KOPT-K1 (cell line): Measurements from ENCODE around the gene CTSZ.
"Not testable (repeated sequence)": the region's sequence is repeated elsewhere in the genome, so short reads cannot be mapped to it uniquely, and the experiment has no call there.

ENCODE experiments used
- H3K27ac ChIP-seq: fragments of 200-600 bp; sonication (generic); 2 replicates; pipeline ENCODE4 v1.5.1; 2016; ENCODE audit warnings: antibody characterized with exemption, mild to moderate bottlenecking, low read depth, low read length; ENCODE audit not compliant: poor library complexity, severe bottlenecking
- H3K36me3 ChIP-seq: fragments of 200-600 bp; sonication (generic); 2 replicates; pipeline ENCODE4 v1.5.1; 2017; ENCODE audit warnings: antibody characterized with exemption, mild to moderate bottlenecking, low read length, moderate library complexity; ENCODE audit not compliant: insufficient read depth
- H3K9me3 ChIP-seq: fragments of 200-600 bp; sonication (generic); 2 replicates; pipeline ENCODE4 v1.5.1; 2017; ENCODE audit warnings: antibody characterized with exemption, low read length, mild to moderate bottlenecking; ENCODE audit not compliant: insufficient read depth, poor library complexity, severe bottlenecking

Gene CTSZ

DNA sequence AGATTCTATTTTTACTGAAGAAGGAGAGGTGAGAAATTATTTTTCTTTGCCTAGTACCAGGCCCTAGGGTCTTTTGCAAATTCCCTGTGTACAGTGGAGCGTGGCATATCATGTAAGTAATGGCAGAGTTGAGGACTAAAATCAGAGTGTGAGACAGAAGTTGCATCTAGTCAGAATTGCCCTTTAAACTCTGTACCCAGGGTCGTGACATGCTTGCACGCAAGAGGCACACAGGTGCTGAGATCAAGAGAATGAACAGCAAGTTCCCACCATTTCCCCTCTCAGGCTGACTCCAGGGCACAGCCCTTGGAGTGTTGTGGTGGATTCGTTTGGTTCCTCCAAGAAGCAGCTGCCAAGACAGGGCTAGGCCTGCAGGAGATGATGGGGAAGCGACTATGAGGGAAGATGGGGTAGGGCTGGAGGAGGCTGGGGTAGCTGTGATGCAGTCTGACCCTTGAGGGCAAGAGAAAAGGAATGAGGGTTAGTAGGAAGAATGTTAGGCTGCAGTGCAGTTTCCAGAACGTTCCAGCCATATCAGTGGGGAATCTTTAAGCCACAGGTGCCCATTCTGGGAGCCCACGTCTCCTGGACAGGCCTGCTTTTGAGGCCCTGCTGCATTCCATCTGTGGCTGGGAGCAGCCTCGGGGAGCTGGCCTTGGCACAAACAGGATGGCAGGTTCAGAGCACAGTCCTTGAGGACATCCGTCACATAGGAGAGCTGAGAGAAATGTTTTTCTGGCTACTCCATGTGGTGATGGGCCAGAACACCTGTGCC is 19.1 kb downstream of the CTSZ start:
- Histone ChIP-seq H3K36me3 (peaks cover 84% of the 10 kb centered on the region), H3K9me3 (no peaks in the 10 kb centered on the region), H3K27ac (no peak overlapping the region)

DNA sequence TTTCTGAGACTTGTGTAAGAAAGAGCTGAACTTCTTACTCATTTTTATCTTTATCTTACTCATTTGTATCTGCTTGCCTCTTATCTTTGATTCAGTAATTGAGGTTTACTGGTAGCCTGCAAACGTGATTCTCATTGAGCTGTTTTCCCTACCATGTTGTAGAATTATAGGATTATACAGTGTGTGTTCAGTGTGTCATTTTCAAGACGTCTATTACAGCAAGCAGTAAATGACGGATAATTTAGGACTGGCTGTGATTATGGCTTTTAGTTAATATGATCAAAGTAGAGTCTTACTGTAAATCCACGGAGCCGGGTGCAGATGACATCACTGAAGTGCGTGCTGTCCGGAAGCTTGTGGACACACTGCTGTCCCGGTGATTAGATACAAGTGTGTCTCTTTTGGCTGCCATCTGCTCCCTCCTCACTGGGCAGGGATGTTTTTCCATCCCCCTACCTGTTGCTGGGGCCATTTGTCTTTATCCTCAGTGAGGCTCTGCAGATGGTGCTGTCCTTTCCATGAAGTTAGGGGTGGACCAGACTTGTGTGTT is 20.0 kb downstream of the CTSZ start:
- Histone ChIP-seq H3K27ac (no peak overlapping the region), H3K36me3 (peaks cover 75% of the 10 kb centered on the region), H3K9me3 (no peaks in the 10 kb centered on the region)

DNA sequence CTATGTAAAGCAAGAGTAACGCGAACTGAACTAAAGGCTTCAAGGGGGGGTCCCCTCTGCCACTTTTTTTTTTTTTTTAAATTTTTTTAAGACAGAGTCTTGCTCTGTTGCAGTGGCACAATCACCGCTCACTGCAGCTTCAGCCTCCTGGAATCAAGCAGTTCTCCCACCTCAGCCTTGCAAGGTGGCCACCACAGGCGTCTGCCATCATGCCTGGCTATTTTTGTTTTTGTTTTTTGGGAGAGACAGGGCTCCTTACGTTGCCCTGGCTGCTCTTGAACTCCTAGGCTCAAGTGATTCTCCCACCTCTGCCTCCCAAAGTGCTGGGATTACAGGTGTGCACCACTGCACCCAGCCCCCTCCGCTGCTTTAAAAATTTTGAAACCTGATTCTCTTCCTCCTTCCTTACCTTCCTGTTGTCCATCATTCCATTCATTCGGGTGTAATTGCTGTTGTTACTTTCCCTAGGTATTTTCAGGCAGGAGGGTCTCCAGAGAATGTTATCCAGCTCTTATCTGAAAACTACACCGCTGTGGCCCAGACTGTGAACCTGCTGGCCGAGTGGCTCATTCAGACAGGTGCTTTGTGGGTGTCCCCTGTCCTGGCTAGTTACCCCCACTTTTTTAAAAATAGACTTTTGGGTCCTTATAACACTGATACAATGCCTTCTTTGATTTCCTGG is 20.6 kb downstream of the CTSZ start:
- no peak overlapping the region for H3K27ac ChIP-seq
- peaks cover 69% of the 10 kb centered on the region for H3K36me3 ChIP-seq

GRCh38 chr20:58985656-58986055 is 21.4 kb downstream of the CTSZ start:
- Histone ChIP-seq H3K27ac (no peak overlapping the region), H3K36me3 (peaks cover 61% of the 10 kb centered on the region), H3K9me3 (no peaks in the 10 kb centered on the region)

More for the DNA sequence above, 20.6 kb downstream of the CTSZ start:
- H3K9me3 ChIP-seq: no peaks in the 10 kb centered on the region

DNA sequence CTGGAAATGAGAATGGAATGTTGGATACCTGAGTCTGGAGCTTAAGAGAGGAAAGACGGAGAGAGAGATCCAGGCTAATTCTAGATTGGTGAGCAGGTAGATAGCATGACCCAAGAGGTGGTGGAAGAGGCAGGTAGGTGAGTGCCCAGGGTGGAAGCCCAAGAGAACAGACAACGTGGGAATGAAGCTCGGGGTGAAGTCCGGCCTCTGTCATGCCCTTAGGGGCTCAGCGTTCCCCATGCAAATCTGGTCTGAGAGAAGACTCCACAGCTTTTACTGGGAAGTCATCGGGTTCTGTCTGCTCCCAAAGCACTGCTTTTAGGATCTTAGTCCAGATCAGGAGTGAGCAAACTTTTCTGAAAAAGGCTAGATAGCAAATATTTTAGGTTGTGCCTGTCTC is 22.4 kb downstream of the CTSZ start:
- H3K9me3 ChIP-seq: no peaks in the 10 kb centered on the region
- peaks cover 52% of the 10 kb centered on the region for H3K36me3 ChIP-seq
- H3K27ac ChIP-seq: no peak overlapping the region

DNA sequence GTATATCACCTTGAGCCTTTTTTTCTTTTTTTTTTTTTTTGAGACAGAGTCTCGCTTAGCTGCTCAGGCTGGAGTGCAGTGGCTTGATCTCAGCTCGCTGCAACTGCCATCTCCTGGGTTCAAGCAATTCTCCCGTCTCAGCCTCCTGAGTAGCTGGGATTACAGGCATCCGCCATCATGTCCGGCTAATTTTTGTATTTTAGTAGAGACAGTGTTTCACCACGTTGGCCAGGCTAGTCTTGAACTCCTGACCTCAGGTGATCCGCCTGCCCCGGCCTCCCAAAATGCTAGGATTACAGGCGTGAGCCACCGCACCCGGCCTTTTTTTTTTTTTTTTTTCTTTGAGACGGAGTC is 24.0 kb downstream of the CTSZ start:
- peaks cover 36% of the 10 kb centered on the region for H3K36me3 ChIP-seq
- H3K27ac ChIP-seq, H3K9me3 ChIP-seq: not testable (repeated sequence)

DNA sequence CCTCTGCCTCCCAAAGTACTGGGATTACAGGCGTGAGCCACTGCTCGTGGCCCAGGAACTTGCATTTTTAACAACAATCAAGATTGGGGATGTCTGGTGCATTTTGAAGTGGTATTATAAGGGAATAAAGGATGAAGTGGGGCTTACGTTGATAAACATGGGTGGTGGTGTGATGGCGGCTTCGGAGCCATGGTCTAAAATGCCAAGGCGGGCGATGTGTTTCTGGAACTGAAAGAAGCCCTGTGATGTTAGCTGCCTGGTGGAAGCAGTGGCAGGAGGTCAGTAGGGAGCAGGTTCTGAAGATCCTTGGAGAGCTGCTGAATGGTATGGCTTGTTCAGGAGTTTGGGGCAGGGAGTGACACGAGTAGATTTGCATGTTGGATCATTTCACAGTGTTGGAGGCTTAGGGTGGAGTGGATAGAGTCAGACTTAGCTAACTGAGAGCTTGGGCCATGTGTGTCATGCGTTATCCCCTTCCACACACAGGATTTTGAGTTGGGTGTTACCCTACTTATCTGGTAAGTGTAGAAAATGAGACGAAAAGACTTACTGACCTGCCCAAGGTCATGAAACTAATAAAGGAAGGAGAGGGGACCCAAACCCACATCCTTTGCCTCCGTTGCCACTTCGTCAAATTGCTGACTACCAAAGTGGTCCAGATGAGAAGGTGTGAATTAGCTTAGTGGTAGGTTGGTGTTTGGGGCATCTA is 24.5 kb downstream of the CTSZ start:
- peaks cover 30% of the 10 kb centered on the region for H3K36me3 ChIP-seq
- no peaks in the 10 kb centered on the region for H3K9me3 ChIP-seq
- no peak overlapping the region for H3K27ac ChIP-seq

GRCh38 chr20:58981628-58982364 is 25.3 kb downstream of the CTSZ start:
- Histone ChIP-seq H3K27ac (peak overlapping the region; percentile 84), H3K36me3 (peaks cover 23% of the 10 kb centered on the region), H3K9me3 (no peaks in the 10 kb centered on the region)

- peaks cover 3% of the 10 kb centered on the region for H3K9me3 ChIP-seq
- H3K36me3 ChIP-seq: peaks cover 14% of the 10 kb centered on the region; the same call in 1 of the 2 replicates
- peak within 1 kb of the TSS; percentile 84 for H3K27ac ChIP-seq
Observed at GRCh38 chr20:58980711-58981627, 26.1 kb downstream of the CTSZ start, which contains the start of gene NELFCD. TSS of gene NELFCD (plus strand) at chr20:58981256. CDS start at chr20:58981310, 54 bp downstream.

DNA sequence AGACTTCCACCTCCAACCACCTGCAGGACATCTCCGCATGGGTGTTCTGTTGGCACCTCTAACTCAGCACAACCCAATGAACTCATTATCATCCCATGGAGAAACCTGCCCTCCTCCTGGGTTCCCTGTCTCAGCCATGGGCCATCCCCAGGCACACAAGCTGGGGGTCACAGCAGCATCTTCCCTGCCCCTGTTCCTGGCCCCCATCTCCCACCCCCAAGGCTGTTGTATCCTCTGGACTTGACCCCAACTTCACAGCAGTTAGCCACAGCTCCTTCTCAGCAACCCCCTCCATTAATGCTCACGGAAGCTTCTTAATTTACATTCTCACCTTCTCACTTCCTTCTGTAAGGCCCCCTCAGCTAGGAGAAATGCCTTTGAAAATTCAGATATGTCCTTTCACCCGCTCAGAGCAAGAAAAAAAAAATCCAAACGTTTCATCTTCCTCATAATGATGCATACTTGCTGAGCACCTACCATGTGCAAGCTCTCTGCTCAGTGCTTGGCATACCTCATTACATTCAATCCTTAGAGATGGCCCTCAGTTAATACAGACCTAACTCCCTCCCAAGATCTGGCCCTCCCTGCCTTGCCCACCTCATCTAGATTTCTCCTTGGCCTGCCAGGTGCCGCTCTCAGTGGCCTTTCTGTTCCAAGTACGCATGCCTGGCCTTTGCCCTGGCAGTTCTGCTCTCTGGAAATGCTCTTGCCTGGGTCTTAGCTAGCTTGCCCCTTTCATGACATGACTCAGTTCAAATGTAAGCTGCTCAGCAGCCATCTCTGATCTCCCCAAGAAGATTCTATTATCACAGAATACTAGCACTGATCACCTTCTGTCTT is 28.5 kb downstream of the CTSZ start:
- Histone ChIP-seq H3K27ac (no peak overlapping the region), H3K36me3 (no peaks in the 10 kb centered on the region), H3K9me3 (peaks cover 14% of the 10 kb centered on the region)

DNA sequence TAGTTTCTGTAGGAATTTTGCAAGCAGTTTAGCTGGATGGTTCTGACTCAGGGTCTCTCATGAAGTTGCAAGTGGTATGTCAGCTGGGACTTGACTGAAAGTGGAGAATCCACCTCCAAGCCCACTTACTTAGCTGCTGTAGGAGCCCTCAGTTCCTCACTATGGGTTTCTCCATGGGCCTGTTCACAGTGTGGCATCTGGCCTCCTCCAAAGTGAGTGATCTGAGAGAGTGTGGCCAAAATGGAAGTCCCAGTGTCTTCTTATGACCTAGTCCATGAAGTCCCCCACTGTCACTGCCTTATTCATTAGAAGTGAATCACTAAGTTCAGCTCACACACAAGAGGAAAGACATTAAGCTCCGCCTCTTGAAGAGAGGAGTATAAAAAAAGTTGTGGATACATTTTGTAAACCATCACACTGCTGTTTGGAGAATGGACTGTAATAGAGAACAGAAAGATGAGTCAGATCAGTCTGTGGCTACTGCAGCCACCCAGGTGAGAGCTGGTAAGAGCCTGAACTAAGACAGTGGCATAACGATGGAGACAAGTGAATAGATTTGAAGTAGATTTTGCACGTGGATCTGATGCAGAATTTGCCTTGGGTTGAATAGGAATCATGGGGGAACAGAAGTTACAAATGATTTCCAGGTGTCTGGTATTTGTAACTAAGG is 30.9 kb downstream of the CTSZ start:
- no peak overlapping the region for H3K27ac ChIP-seq
- peaks cover 14% of the 10 kb centered on the region for H3K9me3 ChIP-seq
- H3K36me3 ChIP-seq: no peaks in the 10 kb centered on the region

GRCh38 chr20:58975353-58975752 is 31.7 kb downstream of the CTSZ start:
- H3K9me3 ChIP-seq: peaks cover 14% of the 10 kb centered on the region
- no peak overlapping the region for H3K27ac ChIP-seq
- no peaks in the 10 kb centered on the region for H3K36me3 ChIP-seq

- H3K36me3 ChIP-seq: no peaks in the 10 kb centered on the region
- H3K9me3 ChIP-seq: peaks cover 24% of the 10 kb centered on the region
- no peak overlapping the region for H3K27ac ChIP-seq
Observed at GRCh38 chr20:58973866-58974265, 33.2 kb downstream of the CTSZ start.
